SK-N-SH treated with all-trans-retinoic acid at 6 μM for 48 hours (cell line): ENCODE data around the gene PON2.

Experiments
- CREB5 ChIP-seq: fragments of 250-450 bp; sonication (Bioruptor Pico); IDR thresholded peaks from 2 replicates; pipeline ENCODE4 v1.5.1; 2020; ENCODE audit warnings: low read depth, mild to moderate bottlenecking, moderate library complexity
- CSDC2 ChIP-seq: fragments of 250-450 bp; sonication (Bioruptor Pico); IDR thresholded peaks from 2 replicates; pipeline ENCODE4 v1.5.0; 2020; ENCODE audit warnings: mild to moderate bottlenecking, moderate library complexity
- ISL1 ChIP-seq: fragments of 250-450 bp; sonication (Bioruptor Pico); IDR thresholded peaks from 2 replicates; pipeline ENCODE4 v2.1.2; 2022; ENCODE audit warnings: mild to moderate bottlenecking, moderate library complexity
- PATZ1 ChIP-seq: fragments of 250-450 bp; sonication (Bioruptor Pico); IDR thresholded peaks from 2 replicates; pipeline ENCODE4 v1.8.0; 2020; ENCODE audit warnings: mild to moderate bottlenecking, moderate library complexity, borderline replicate concordance
- ZFP3 ChIP-seq: fragments of 250-450 bp; sonication (Bioruptor Pico); IDR thresholded peaks from 2 replicates; pipeline ENCODE4 v1.5.0; 2020; ENCODE audit warnings: mild to moderate bottlenecking, moderate library complexity
- ZNF8 ChIP-seq: fragments of 450-650 bp; formaldehyde crosslinking; IDR thresholded peaks from 2 replicates; pipeline ENCODE4 v1.5.0; 2020; ENCODE audit warnings: mild to moderate bottlenecking, moderate library complexity

GRCh38 chr7:95441042-95441823 lies 6.4 kb upstream of the PON2 start:
- no peak for TF ChIP-seq CREB5 (CRISPR knock-in tag)
- no peak for TF ChIP-seq PATZ1
- no peak for TF ChIP-seq ZFP3 (CRISPR knock-in tag)
- TF ChIP-seq ISL1 (CRISPR knock-in tag), result no peak
- TF ChIP-seq ZNF8 (CRISPR knock-in tag), result no peak
- TF ChIP-seq CSDC2 (CRISPR knock-in tag), result no peak
